Right lobe of liver (tissue), 6 donors: Measurements from ENCODE around the gene BOD1L1. TPM values are rescaled to one million over a fixed set of nuclear protein-coding genes. Genes with fewer than 3 reads are reported as not detected.

Source experiments
- ATAC-seq, 4 donors: fragments of 200-7000 bp; cut with Tn5 transposase; one replicate each; pipeline ENCODE4 v1.9.1; 2020; ENCODE audit warnings: mild to moderate bottlenecking in 4 of 4, moderate library complexity in 4 of 4
- DNase-seq, 3 donors: peaks; one replicate each; pipeline ENCODE4 v3.0.0-alpha.2; 2020
- H3K27ac ChIP-seq, 3 donors: fragments of 200-600 bp; one replicate each; pipeline ENCODE4 v1.8.0; 2022
- H3K27me3 ChIP-seq, 2 donors: fragments of 200-600 bp; one replicate each; pipeline ENCODE4 v1.8.0; 2022
- H3K36me3 ChIP-seq, 4 donors: fragments of 200-600 bp; sonication (generic) in 1 of 4; one replicate each; pipeline versions ENCODE4 v1.5.1 to v1.8.0; 2017 to 2022; ENCODE audit warnings: control low read depth in 1 of 4
- H3K4me1 ChIP-seq, 4 donors: fragments of 200-600 bp; sonication (generic) in 1 of 4; one replicate each; pipeline versions ENCODE4 v1.5.1 to v1.8.0; 2017 to 2022; ENCODE audit warnings: control low read depth in 1 of 4
- H3K4me3 ChIP-seq, 3 donors: fragments of 200-600 bp; one replicate each; pipeline ENCODE4 v1.8.0; 2022
- H3K9me3 ChIP-seq, 4 donors: fragments of 200-600 bp; sonication (generic) in 1 of 4; one replicate each; pipeline versions ENCODE4 v1.5.1 to v1.8.0; 2017 to 2022; ENCODE audit warnings: control low read depth in 1 of 4
- CTCF ChIP-seq, 4 donors: fragments of 200-600 bp in 3 of 4; fragments of 450-650 bp in 1 of 4; IDR thresholded peaks; one replicate each; pipeline versions ENCODE4 v1.5.1 to v1.8.0; 2016 to 2022; ENCODE audit warnings: antibody characterized with exemption in 4 of 4, mild to moderate bottlenecking in 2 of 4
- POLR2A ChIP-seq: fragments of 450-650 bp; IDR thresholded peaks from one replicate; pipeline ENCODE4 v1.6.1; 2017; ENCODE audit warnings: antibody characterized with exemption, mild to moderate bottlenecking
- WGBS: methylation state at CpG from one replicate; pipeline ENCODE4 v1.1.6; 2018; ENCODE audit warnings: low coverage, low lambda C conversion rate; ENCODE audit not compliant: insufficient coverage; ENCODE audit errors: missing lambda C conversion rate; 5-methylcytosine and 5-hydroxymethylcytosine counted together
- intact Hi-C, 2 donors: fragments of 100-400 bp; cut with DNase I; formaldehyde crosslinking; loops; one replicate each; pipeline versions ENCODE4 v1.11.2 to v1.14.1; 2022
- total RNA-seq, 6 experiments: library from RNA; depleted of rRNA in 2 of 6; stranded (reverse); fragments of >200 nt in 2 of 6; fragmentation: NEBNext Ultra II Directional in 3 of 6; extraction: Animal tissue kit (Norgen Biotek cat#: 25700) in 3 of 6; gene quantifications; one replicate each; pipeline versions ENCODE4 v1.1.0 to v1.2.4, GENCODE V29; 2016 to 2023
- donor health status: DM: no; HTN: yes; CAD: no.
- donor health status: DM: no; HTN: no; CAD: no.
- donor health status: DM: no; HTN: no; CAD: no.
- donor health status: DM: no; HTN: yes; CAD: no.
- donor health status: DM: no; HTN: yes; CAD: no.

Gene BOD1L1
- total RNA-seq, 6 experiments from 2014 or later = 8.7 to 13.8 (median 11.6) TPM

GRCh38 chr4:13641084-13641483 lies 13.6 kb upstream of the BOD1L1 start:
- Histone ChIP-seq H3K27ac (no peak overlapping the region), H3K4me3 (no peak overlapping the region)
- ATAC-seq = no peak

GRCh38 chr4:13640149-13640940 lies 12.8 kb upstream of the BOD1L1 start:
- Histone ChIP-seq H3K4me1 (peaks cover 0 to 12% (median 5%) of the 10 kb centered on the region in 4 donors), H3K27ac (no peak overlapping the region), H3K4me3 (no peak overlapping the region), H3K27me3 (no peaks in the 10 kb centered on the region), H3K36me3 (no peaks in the 10 kb centered on the region), H3K9me3 (no peaks in the 10 kb centered on the region)
- ATAC-seq (no peak), DNase-seq (no peak)
- 51% methylated on average over 8 of the region's 8 CpGs for WGBS
- TF ChIP-seq POLR2A (no peak), CTCF (IDR thresholded peaks at IDR 0.05) (no peak)
- intact Hi-C loops = no loop called here

More at GRCh38 chr4:13641084-13641483, 13.6 kb upstream of the BOD1L1 start:
- intact Hi-C loops = no loop called here
- Histone ChIP-seq H3K9me3 (no peaks in the 10 kb centered on the region), H3K4me1 (peaks cover 0 to 12% (median 5%) of the 10 kb centered on the region in 4 donors), H3K36me3 (no peaks in the 10 kb centered on the region), H3K27me3 (no peaks in the 10 kb centered on the region)
- TF ChIP-seq CTCF (IDR thresholded peaks at IDR 0.05) (no peak), POLR2A (no peak)
- WGBS = 42% methylated on average over 6 of the region's 6 CpGs
- DNase-seq = no peak

GRCh38 chr4:13635286-13635799 lies 7.8 kb upstream of the BOD1L1 start:
- intact Hi-C loops = no loop called here

GRCh38 chr4:13633671-13634070 lies 6.1 kb upstream of the BOD1L1 start:
- Histone ChIP-seq H3K36me3 (no peaks in the 10 kb centered on the region), H3K27me3 (no peaks in the 10 kb centered on the region), H3K4me1 (peaks cover 0 to 7% (median 2%) of the 10 kb centered on the region in 4 donors), H3K4me3 (no peak overlapping the region), H3K27ac (no peak overlapping the region), H3K9me3 (no peaks in the 10 kb centered on the region)
- intact Hi-C loops = no loop called here
- no peak for DNase-seq
- WGBS = 82% methylated on average over 1 of the region's 1 CpG
- ATAC-seq = no peak
- no peak for TF ChIP-seq CTCF (IDR thresholded peaks at IDR 0.05)
- no peak for TF ChIP-seq POLR2A

More at GRCh38 chr4:13635286-13635799, 7.8 kb upstream of the BOD1L1 start:
- Histone ChIP-seq H3K27ac (no peak overlapping the region), H3K4me3 (no peak overlapping the region), H3K36me3 (no peaks in the 10 kb centered on the region), H3K4me1 (no peaks in the 10 kb centered on the region), H3K27me3 (no peaks in the 10 kb centered on the region), H3K9me3 (no peaks in the 10 kb centered on the region)
- no peak for ATAC-seq
- TF ChIP-seq CTCF (IDR thresholded peaks at IDR 0.05) (no peak), POLR2A (no peak)
- 100% methylated on average over 1 of the region's 1 CpG for WGBS
- no peak for DNase-seq
